ENCODE measurements around the gene CCSER1.

Gene CCSER1

GRCh38 chr4:90718931-90719330 lies 591.7 kb downstream of the CCSER1 start:
- Mint-ChIP-seq H3K9me3 (peaks cover 3% of the 10 kb centered on the region), H3K4me1 (ENCODE audit: low read depth) (no peaks in the 10 kb centered on the region), H3K4me3 (no peak overlapping the region), H3K36me3 (ENCODE audit: low read depth) (no peaks in the 10 kb centered on the region), H3K27ac (no peak overlapping the region), H3K27me3 (no peaks in the 10 kb centered on the region)

GRCh38 chr4:90727938-90728337 lies 600.7 kb downstream of the CCSER1 start:
- H3K27me3 Mint-ChIP-seq, result no peaks in the 10 kb centered on the region
- H3K4me3 Mint-ChIP-seq, result no peak overlapping the region
- no peaks in the 10 kb centered on the region for H3K36me3 Mint-ChIP-seq (ENCODE audit: low read depth)
- no peaks in the 10 kb centered on the region for H3K4me1 Mint-ChIP-seq (ENCODE audit: low read depth)
- peaks cover 7% of the 10 kb centered on the region for H3K9me3 Mint-ChIP-seq
- no peak overlapping the region for H3K27ac Mint-ChIP-seq

GRCh38 chr4:90730752-90731151 lies 603.6 kb downstream of the CCSER1 start:
- no peak overlapping the region for H3K4me3 Mint-ChIP-seq
- H3K9me3 Mint-ChIP-seq, result peaks cover 11% of the 10 kb centered on the region
- H3K36me3 Mint-ChIP-seq (ENCODE audit: low read depth), result no peaks in the 10 kb centered on the region
- H3K27me3 Mint-ChIP-seq, result no peaks in the 10 kb centered on the region
- no peak overlapping the region for H3K27ac Mint-ChIP-seq
- no peaks in the 10 kb centered on the region for H3K4me1 Mint-ChIP-seq (ENCODE audit: low read depth)

- Mint-ChIP-seq H3K4me3 (no peak overlapping the region), H3K36me3 (ENCODE audit: low read depth) (no peaks in the 10 kb centered on the region), H3K4me1 (ENCODE audit: low read depth) (no peaks in the 10 kb centered on the region), H3K27me3 (no peaks in the 10 kb centered on the region), H3K27ac (no peak overlapping the region), H3K9me3 (peaks cover 8% of the 10 kb centered on the region)
Measured at GRCh38 chr4:90733211-90733610, 606.0 kb downstream of the CCSER1 start.

GRCh38 chr4:90745176-90745575 lies 618.0 kb downstream of the CCSER1 start:
- H3K27me3 Mint-ChIP-seq, result no peaks in the 10 kb centered on the region
- H3K4me1 Mint-ChIP-seq (ENCODE audit: low read depth), result no peaks in the 10 kb centered on the region
- H3K27ac Mint-ChIP-seq, result no peak overlapping the region
- no peak overlapping the region for H3K4me3 Mint-ChIP-seq
- H3K36me3 Mint-ChIP-seq (ENCODE audit: low read depth), result no peaks in the 10 kb centered on the region
- peaks cover 11% of the 10 kb centered on the region for H3K9me3 Mint-ChIP-seq

GRCh38 chr4:90753068-90753467 lies 625.9 kb downstream of the CCSER1 start:
- Mint-ChIP-seq H3K27me3 (no peaks in the 10 kb centered on the region), H3K9me3 (peaks cover 4% of the 10 kb centered on the region), H3K36me3 (ENCODE audit: low read depth) (no peaks in the 10 kb centered on the region), H3K4me3 (no peak overlapping the region), H3K27ac (no peak overlapping the region), H3K4me1 (ENCODE audit: low read depth) (no peaks in the 10 kb centered on the region)

- Mint-ChIP-seq H3K27me3 (no peaks in the 10 kb centered on the region), H3K9me3 (peaks cover 4% of the 10 kb centered on the region), H3K27ac (no peak overlapping the region), H3K4me3 (no peak overlapping the region), H3K4me1 (ENCODE audit: low read depth) (no peaks in the 10 kb centered on the region), H3K36me3 (ENCODE audit: low read depth) (no peaks in the 10 kb centered on the region)
Measured at GRCh38 chr4:90757534-90758060, 630.4 kb downstream of the CCSER1 start.

GRCh38 chr4:90760059-90760458 lies 632.9 kb downstream of the CCSER1 start:
- H3K9me3 Mint-ChIP-seq, result peaks cover 4% of the 10 kb centered on the region
- no peaks in the 10 kb centered on the region for H3K36me3 Mint-ChIP-seq (ENCODE audit: low read depth)
- no peak overlapping the region for H3K27ac Mint-ChIP-seq
- no peaks in the 10 kb centered on the region for H3K27me3 Mint-ChIP-seq
- no peak overlapping the region for H3K4me3 Mint-ChIP-seq
- no peaks in the 10 kb centered on the region for H3K4me1 Mint-ChIP-seq (ENCODE audit: low read depth)

GRCh38 chr4:90766837-90767236 lies 639.6 kb downstream of the CCSER1 start:
- Mint-ChIP-seq H3K27me3 (no peaks in the 10 kb centered on the region), H3K36me3 (ENCODE audit: low read depth) (no peaks in the 10 kb centered on the region), H3K4me3 (no peak overlapping the region), H3K27ac (no peak overlapping the region), H3K4me1 (ENCODE audit: low read depth) (no peaks in the 10 kb centered on the region), H3K9me3 (peaks cover 8% of the 10 kb centered on the region)

GRCh38 chr4:90769251-90769650 lies 642.1 kb downstream of the CCSER1 start:
- Mint-ChIP-seq H3K4me1 (ENCODE audit: low read depth) (no peaks in the 10 kb centered on the region), H3K4me3 (no peak overlapping the region), H3K27ac (no peak overlapping the region), H3K36me3 (ENCODE audit: low read depth) (no peaks in the 10 kb centered on the region), H3K9me3 (peaks cover 4% of the 10 kb centered on the region), H3K27me3 (no peaks in the 10 kb centered on the region)

- no peak overlapping the region for H3K27ac Mint-ChIP-seq
- no peak overlapping the region for H3K4me3 Mint-ChIP-seq
- H3K27me3 Mint-ChIP-seq, result no peaks in the 10 kb centered on the region
- H3K9me3 Mint-ChIP-seq, result peaks cover 9% of the 10 kb centered on the region
- no peaks in the 10 kb centered on the region for H3K36me3 Mint-ChIP-seq (ENCODE audit: low read depth)
- no peaks in the 10 kb centered on the region for H3K4me1 Mint-ChIP-seq (ENCODE audit: low read depth)
Measured at GRCh38 chr4:90780193-90780592, 653.0 kb downstream of the CCSER1 start.

- H3K36me3 Mint-ChIP-seq (ENCODE audit: low read depth), result no peaks in the 10 kb centered on the region
Measured at GRCh38 chr4:90786602-90787001, 659.4 kb downstream of the CCSER1 start.

GRCh38 chr4:90792696-90793095 lies 665.5 kb downstream of the CCSER1 start:
- Mint-ChIP-seq H3K4me1 (ENCODE audit: low read depth) (no peaks in the 10 kb centered on the region), H3K4me3 (no peak overlapping the region), H3K27ac (no peak overlapping the region), H3K36me3 (ENCODE audit: low read depth) (no peaks in the 10 kb centered on the region), H3K9me3 (no peaks in the 10 kb centered on the region), H3K27me3 (no peaks in the 10 kb centered on the region)

More at GRCh38 chr4:90786602-90787001, 659.4 kb downstream of the CCSER1 start:
- H3K9me3 Mint-ChIP-seq, result peaks cover 3% of the 10 kb centered on the region
- no peaks in the 10 kb centered on the region for H3K4me1 Mint-ChIP-seq (ENCODE audit: low read depth)
- no peak overlapping the region for H3K27ac Mint-ChIP-seq
- no peak overlapping the region for H3K4me3 Mint-ChIP-seq
- H3K27me3 Mint-ChIP-seq, result no peaks in the 10 kb centered on the region

- Mint-ChIP-seq H3K27me3 (no peaks in the 10 kb centered on the region), H3K4me3 (no peak overlapping the region), H3K36me3 (ENCODE audit: low read depth) (no peaks in the 10 kb centered on the region), H3K4me1 (ENCODE audit: low read depth) (no peaks in the 10 kb centered on the region), H3K9me3 (peaks cover 13% of the 10 kb centered on the region), H3K27ac (no peak overlapping the region)
Measured at GRCh38 chr4:90798948-90799347, 671.8 kb downstream of the CCSER1 start.

- Mint-ChIP-seq H3K4me1 (ENCODE audit: low read depth) (no peaks in the 10 kb centered on the region), H3K4me3 (no peak overlapping the region), H3K27ac (no peak overlapping the region), H3K27me3 (no peaks in the 10 kb centered on the region), H3K9me3 (peaks cover 13% of the 10 kb centered on the region), H3K36me3 (ENCODE audit: low read depth) (no peaks in the 10 kb centered on the region)
Measured at GRCh38 chr4:90799895-90800294, 672.7 kb downstream of the CCSER1 start.

- peaks cover 19% of the 10 kb centered on the region for H3K9me3 Mint-ChIP-seq
- H3K4me1 Mint-ChIP-seq (ENCODE audit: low read depth), result no peaks in the 10 kb centered on the region
- H3K27me3 Mint-ChIP-seq, result no peaks in the 10 kb centered on the region
- H3K36me3 Mint-ChIP-seq (ENCODE audit: low read depth), result no peaks in the 10 kb centered on the region
- no peak overlapping the region for H3K4me3 Mint-ChIP-seq
- no peak overlapping the region for H3K27ac Mint-ChIP-seq
Measured at GRCh38 chr4:90815569-90815968, 688.4 kb downstream of the CCSER1 start.
